HG02852 (cell line): ENCODE results near the gene RIMKLA.

ENCODE experiments used
- ATAC-seq: cut with Tn5 transposase; IDR thresholded peaks from one replicate; pipeline ENCODE4 v1.9.1; 2021; ENCODE audit warnings: mild to moderate bottlenecking, moderate library complexity; ENCODE audit not compliant: unreplicated experiment

RIMKLA gene

GRCh38 chr1:42370876-42371549 lies 9.6 kb upstream of the RIMKLA start:
- ATAC-seq: no peak

DNA sequence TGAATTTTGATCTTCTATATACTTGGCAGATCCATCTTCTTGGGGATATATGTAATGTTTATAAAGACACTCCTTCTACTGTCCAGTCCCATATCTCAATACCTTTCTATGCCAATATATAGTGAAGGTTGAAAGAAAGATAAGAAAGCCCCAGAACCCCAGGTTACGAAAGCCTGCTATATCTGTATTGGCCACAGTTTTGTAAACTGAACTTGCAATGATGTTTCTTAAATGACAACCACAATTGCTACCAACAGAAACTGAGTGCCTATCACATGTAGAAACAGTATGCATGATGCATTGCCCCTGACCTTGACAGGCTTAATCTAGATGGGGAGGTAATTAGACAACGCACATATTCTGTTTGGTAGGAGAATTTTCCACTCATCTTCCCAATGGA lies 7.8 kb upstream of the RIMKLA start:
- ATAC-seq: no peak

DNA sequence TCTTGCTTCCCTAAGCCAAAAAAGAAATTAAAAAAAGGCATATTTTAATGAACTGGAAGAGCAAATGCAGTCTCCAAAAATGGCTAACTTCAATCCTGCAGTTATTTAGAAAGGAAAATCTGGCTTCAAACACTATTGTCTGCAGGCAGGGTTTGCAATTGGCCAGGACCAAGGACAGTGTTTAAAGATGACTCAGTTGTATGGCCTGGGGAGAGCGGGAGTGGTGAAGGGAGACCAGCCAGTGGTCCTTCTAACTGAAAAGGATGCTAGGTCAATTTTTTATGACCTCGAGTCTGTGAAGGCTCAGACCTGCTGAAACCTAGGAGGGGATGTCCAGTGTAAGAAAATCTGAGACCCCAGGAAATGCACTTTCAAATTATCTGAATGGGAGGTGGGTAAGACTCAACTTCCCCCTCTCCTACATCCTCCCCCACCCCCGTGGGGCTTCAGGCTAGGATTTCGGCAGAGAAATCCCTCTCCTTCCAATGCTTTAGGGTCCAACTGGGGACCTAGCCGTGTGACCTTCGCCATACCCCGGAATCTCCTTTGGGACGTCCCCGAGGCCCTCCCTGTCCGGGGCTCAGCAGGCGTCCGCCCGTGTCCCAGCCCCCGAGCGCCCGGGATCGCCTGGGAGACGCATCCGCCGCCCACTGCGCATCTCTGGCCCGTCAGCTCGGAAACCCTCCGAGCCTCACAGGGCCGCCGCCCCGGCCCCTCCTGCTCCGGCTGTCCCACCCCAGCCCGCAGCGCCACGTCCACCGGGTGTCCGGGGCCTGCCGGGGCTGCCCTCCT lies 602 bp upstream of the RIMKLA start:
- ATAC-seq: peak; percentile 49

GRCh38 chr1:42381280-42381673 lies 685 bp downstream of the RIMKLA start:
- no peak for ATAC-seq

- ATAC-seq: no peak
Measured at GRCh38 chr1:42385283-42385682, 4.7 kb downstream of the RIMKLA start.

DNA sequence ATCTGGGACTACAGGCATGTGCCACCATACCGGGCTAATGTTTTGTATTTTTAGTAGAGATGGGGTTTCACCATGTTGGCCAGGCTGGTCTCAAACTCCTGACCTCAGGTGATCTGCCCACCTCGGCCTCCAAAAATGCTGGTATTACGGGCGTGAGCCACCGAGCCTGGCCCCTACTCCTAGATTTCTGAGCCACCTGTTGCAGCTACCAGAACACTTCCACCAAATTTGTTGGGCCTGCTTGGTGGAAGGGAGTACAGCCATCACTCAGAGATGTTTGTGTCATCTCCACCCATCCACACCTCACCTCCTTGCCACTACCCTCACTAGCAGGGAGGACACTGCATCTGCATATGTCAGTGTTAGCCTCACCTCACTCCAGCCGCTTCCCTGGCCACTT lies 5.5 kb downstream of the RIMKLA start:
- no peak for ATAC-seq

DNA sequence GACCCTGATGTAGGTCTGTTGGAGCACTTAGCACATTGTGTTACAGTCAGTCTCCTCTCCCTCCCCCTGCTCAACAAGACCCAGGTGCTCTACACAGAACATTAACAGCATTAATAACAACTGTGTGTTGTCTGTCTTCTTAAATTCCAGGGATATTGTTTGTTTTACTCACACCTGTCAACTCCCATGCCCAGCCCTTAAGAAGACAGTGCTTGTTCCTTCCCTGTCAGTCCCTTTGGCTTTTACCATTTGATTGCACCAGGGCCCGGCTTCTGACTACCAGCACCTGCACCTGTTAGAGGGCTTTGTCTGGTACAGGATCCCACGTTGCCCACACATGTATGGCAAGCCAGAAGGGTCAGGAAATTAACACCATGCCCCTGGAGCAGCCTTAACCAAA lies 11.7 kb downstream of the RIMKLA start:
- no peak for ATAC-seq

- ATAC-seq: no peak
Measured at GRCh38 chr1:42392967-42393848, 12.6 kb downstream of the RIMKLA start.

GRCh38 chr1:42399315-42400100 lies 18.9 kb downstream of the RIMKLA start:
- no peak for ATAC-seq

DNA sequence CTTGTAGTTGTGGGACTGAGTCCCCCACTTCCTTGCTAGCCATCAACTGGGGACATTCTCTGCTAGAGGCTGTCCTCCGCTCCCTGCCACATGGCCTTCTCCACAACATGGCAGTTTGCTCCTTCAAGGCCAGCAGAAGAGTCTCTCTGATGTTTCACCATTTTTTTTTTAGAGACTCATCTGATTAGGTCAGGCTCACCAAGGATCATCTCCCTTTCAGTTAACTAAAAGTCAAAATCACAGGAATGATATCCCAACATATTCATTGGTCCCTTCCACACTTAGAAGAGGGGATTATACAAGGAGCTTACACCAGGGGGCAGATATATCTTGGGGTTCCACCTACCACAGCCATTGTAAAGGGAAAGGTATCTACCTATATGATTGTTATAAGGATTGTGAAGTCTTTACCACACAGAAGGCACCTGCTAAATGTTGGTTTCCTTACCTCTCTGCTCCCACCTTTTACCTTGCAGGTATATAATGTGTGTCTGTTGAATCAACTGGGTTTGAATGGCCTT lies 23.3 kb downstream of the RIMKLA start:
- ATAC-seq: no peak

GRCh38 chr1:42414551-42415496 lies 34.2 kb downstream of the RIMKLA start:
- ATAC-seq: no peak

- ATAC-seq: no peak
Measured at GRCh38 chr1:42417166-42417565, 36.6 kb downstream of the RIMKLA start.

DNA sequence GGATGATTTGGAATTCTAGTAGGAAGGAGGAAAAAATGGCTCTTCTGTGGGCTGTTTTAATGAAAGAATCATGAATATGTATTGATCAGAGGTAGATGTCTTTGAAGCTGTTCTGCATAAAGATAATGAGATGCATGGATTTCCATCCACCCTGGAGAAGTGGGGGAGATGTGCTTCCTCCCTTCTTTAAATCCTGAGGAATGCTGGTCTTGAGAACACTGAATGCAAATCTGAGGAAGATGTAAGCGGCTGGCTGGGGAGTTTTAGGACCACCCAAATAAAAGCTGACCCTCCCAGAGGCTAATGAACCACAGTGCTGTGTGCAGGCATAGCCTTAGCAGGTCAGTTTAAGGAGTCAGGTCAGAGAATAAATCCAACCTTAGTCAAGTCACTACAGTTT lies 37.9 kb downstream of the RIMKLA start:
- ATAC-seq: no peak

DNA sequence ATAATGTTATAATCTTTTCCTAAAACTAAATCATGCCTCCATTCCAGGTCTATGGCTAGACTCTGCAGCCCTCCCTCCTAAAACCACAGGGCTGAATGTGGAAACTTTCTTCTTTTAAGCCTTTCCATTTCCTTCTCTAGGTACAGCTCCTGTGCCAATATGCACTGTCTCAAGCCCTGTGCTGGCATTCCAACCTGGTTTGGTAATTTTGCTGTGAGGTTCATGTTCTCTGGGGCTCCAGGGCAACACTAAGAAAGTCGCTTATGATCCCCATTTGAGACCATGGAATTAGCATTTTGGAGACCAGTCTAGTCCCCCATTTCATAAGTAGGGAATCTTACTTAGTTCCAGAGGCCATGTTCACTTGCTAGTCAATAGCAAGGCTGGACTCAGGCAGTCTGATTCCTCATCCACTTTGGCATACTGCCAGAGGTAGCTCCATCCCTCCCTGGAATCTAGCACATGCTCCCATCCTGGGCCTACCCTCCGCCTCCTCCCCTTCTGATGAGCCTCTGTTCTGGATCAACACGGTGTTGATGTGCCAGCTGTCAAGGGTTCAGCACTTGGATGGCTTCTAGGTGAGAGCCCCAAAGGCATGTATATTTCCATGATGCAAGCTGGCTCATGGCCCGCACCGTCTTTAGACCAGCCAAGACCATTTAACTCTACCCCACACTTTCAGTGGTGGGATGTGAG lies 38.7 kb downstream of the RIMKLA start:
- ATAC-seq: no peak

DNA sequence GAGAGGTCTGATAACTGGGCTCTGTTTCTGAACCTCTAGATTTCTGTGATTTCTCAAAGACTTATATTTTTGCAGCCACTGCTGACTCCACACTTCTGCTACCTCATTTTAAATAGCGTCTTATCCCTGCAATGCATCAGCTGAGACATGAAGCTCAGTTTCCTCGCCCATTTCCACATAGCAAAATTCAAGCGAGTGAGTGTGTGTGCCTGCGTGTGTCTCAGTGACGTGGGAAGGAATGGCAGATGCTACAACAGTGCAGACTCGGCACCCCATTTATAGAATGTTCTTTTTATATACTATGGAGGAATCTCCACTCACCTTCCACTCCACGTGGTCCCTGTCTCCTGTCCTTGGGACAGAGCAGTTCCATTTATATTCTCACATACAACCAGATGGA lies 39.5 kb downstream of the RIMKLA start:
- ATAC-seq: no peak

- no peak for ATAC-seq
Measured at GRCh38 chr1:42420911-42421585, 40.5 kb downstream of the RIMKLA start.

DNA sequence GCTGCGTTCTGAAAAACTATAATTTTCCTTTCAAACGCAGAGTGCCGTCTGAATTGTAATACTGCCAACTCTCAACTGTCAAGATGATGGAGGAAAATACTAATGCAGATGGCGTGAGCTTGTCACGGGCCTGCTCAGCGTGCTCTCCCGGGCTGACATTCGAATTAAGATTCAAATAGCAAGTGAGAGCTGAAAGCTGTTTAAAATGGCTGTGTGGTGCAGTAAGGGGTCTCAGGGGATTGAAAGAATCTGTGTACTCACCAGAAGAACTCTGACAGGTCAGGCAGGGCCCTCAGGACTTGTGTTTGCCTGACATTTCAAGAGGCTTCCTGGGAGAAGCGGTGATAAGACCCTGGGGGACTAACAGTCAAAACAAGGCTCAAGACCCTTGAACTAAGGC lies 42.1 kb downstream of the RIMKLA start:
- no peak for ATAC-seq

GRCh38 chr1:42423681-42424080 lies 43.1 kb downstream of the RIMKLA start:
- no peak for ATAC-seq
